Measurements from ENCODE around the gene TOE1.

The TOE1 gene

GRCh38 chr1:45306319-45306718, 33.7 kb upstream of the TOE1 start:
- H3K4me3 ChIP-seq (replicated peaks; ENCODE audit: insufficient read depth, low read length) = no peak overlapping the region
- no peak overlapping the region for H3K27ac ChIP-seq (replicated peaks)
- TF ChIP-seq SPI1 (IDR thresholded peaks at IDR 0.05; ENCODE audit: borderline replicate concordance, low read depth) (no peak), GABPA (IDR thresholded peaks at IDR 0.05; ENCODE audit: low read depth) (no peak), CTCF (IDR thresholded peaks at IDR 0.05; ENCODE audit: insufficient read depth, low read length) (no peak), POLR2AphosphoS5 (IDR thresholded peaks at IDR 0.05; ENCODE audit: low read depth) (no peak)
- TF ChIP-seq, protein P1, sequence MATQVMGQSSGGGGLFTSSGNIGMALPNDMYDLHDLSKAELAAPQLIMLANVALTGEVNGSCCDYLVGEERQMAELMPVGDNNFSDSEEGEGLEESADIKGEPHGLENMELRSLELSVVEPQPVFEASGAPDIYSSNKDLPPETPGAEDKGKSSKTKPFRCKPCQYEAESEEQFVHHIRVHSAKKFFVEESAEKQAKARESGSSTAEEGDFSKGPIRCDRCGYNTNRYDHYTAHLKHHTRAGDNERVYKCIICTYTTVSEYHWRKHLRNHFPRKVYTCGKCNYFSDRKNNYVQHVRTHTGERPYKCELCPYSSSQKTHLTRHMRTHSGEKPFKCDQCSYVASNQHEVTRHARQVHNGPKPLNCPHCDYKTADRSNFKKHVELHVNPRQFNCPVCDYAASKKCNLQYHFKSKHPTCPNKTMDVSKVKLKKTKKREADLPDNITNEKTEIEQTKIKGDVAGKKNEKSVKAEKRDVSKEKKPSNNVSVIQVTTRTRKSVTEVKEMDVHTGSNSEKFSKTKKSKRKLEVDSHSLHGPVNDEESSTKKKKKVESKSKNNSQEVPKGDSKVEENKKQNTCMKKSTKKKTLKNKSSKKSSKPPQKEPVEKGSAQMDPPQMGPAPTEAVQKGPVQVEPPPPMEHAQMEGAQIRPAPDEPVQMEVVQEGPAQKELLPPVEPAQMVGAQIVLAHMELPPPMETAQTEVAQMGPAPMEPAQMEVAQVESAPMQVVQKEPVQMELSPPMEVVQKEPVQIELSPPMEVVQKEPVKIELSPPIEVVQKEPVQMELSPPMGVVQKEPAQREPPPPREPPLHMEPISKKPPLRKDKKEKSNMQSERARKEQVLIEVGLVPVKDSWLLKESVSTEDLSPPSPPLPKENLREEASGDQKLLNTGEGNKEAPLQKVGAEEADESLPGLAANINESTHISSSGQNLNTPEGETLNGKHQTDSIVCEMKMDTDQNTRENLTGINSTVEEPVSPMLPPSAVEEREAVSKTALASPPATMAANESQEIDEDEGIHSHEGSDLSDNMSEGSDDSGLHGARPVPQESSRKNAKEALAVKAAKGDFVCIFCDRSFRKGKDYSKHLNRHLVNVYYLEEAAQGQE (IDR thresholded peaks at IDR 0.05; ENCODE audit: insufficient replicate concordance, low read depth) = no peak
- no peaks in the 10 kb centered on the region for H3K27me3 ChIP-seq (ENCODE audit: insufficient read depth, poor library complexity, severe bottlenecking)
- no peak for DNase-seq (ENCODE audit: low read depth in 1 of 2, low spot score in 1 of 2)

DNA sequence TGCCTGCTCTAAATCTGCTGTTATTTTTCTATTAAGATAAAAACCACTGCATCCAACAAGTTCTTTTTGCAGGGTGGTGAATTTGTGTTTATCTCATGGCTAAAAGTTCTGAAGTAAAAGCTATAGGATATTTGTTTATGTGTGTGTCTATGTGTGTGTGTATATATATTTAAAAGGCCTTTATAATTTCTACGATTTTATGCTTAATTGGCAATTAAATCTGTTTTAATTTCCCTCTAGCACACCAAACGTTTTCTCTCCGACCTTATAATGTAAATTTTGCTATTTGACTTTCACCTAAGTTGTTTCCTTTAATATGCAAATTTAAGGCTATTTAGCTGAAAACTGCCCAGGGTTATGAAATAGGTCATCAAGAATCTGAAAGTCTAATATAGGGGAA, 33.1 kb upstream of the TOE1 start:
- DNase-seq (ENCODE audit: low read depth in 1 of 2, low spot score in 1 of 2) = no peak
- Histone ChIP-seq H3K4me3 (replicated peaks; ENCODE audit: insufficient read depth, low read length) (no peak overlapping the region), H3K27ac (replicated peaks) (no peak overlapping the region), H3K27me3 (ENCODE audit: insufficient read depth, poor library complexity, severe bottlenecking) (no peaks in the 10 kb centered on the region)
- TF ChIP-seq SPI1 (IDR thresholded peaks at IDR 0.05; ENCODE audit: borderline replicate concordance, low read depth) (no peak), GABPA (IDR thresholded peaks at IDR 0.05; ENCODE audit: low read depth) (no peak), POLR2AphosphoS5 (IDR thresholded peaks at IDR 0.05; ENCODE audit: low read depth) (no peak), CTCF (IDR thresholded peaks at IDR 0.05; ENCODE audit: insufficient read depth, low read length) (no peak)
- TF ChIP-seq, protein P1 (IDR thresholded peaks at IDR 0.05; ENCODE audit: insufficient replicate concordance, low read depth) = no peak

DNA sequence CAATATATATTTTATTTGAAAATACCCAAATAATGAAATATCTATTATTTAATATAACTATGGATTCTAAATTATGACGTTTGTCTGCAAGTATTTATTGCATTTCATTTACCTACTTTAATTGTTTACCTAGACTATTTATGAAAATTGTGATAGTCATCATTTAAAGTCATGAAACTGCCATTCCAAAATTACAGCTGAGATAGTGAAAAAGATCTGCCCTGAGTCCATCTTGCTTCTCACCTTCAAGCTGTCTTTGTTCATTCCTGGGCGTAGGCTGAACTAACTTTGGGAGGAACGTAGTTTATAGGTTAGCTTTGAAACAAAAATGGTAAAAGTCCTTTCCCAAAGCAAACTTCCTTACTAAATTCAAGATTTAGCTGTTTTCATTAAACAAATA, 25.7 kb upstream of the TOE1 start:
- no peak overlapping the region for H3K4me3 ChIP-seq (replicated peaks; ENCODE audit: insufficient read depth, low read length)
- H3K27ac ChIP-seq (replicated peaks) = no peak overlapping the region
- no peaks in the 10 kb centered on the region for H3K27me3 ChIP-seq (ENCODE audit: insufficient read depth, poor library complexity, severe bottlenecking)
- DNase-seq (ENCODE audit: low read depth in 1 of 2, low spot score in 1 of 2) = no peak
- no peak for TF ChIP-seq SPI1 (IDR thresholded peaks at IDR 0.05; ENCODE audit: borderline replicate concordance, low read depth)
- no peak for TF ChIP-seq CTCF (IDR thresholded peaks at IDR 0.05; ENCODE audit: insufficient read depth, low read length)
- TF ChIP-seq, protein P1 (IDR thresholded peaks at IDR 0.05; ENCODE audit: insufficient replicate concordance, low read depth) = no peak
- TF ChIP-seq POLR2AphosphoS5 (IDR thresholded peaks at IDR 0.05; ENCODE audit: low read depth) = no peak
- TF ChIP-seq GABPA (IDR thresholded peaks at IDR 0.05; ENCODE audit: low read depth) = no peak
